Stimulated activated CD4-positive, alpha-beta T cell treated with anti-CD3 and anti-CD28 coated beads, Interleukin-4, amount 100 ng/mL, for 4 hours (primary cell): ENCODE measurements around the gene CDK1.
"Not testable (repeated sequence)": the region's sequence is repeated elsewhere in the genome, so short reads cannot be mapped to it uniquely, and the experiment has no call there.

ENCODE experiments used
- DNase-seq, 2 experiments: peaks; one replicate each; pipeline ENCODE4 v3.0.0-alpha.2; 2020

Gene CDK1

DNA sequence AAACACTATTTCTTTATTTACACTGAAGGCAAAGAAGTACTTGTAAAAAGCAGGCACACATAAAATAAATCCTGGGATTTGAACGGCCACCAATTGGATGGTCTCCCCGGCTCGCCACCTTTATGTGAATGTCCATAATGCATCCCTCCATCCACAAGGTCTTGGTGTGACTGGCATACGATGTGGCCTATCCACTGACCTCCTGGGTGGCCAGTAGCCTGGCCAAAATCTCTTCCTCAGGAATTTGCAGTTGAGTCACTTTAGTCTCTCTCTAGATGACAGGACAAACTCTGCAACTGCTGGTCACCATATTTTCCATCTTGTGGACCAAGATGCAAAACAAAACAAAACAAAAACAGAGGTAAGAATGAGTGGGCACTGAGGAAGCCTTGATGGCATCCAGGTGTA, 39.1 kb downstream of the CDK1 start:
- DNase-seq, result no peak

DNA sequence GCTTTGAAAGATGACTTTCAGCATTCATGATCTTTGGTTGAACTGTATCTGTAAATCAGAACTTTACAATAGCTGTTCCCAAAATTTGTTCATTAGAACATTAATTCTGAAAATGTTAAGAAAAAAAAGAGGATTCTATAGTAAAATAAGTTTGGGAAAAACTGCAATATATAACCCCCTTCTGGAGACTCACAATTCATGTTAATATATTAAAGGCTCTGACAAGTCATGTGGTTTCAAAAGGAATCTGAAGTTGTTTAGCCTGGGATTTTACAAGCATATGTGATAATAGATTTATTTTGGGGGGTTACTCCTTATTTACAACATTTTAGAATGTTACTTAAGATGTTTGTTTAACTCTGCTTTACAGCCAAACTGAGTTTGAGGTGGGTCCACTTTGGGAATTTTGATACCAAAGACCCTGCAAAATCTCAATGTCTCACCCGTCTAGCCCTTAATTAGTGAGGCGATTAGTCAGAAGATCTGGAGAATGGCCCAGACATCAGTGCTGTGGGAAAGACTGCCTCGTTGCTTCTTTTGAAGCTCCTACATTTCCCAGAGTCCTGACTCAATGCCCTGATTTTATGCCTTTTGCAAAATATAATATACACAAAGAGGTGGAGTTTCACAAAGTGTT, 40.0 kb downstream of the CDK1 start:
- DNase-seq, result no peak

DNA sequence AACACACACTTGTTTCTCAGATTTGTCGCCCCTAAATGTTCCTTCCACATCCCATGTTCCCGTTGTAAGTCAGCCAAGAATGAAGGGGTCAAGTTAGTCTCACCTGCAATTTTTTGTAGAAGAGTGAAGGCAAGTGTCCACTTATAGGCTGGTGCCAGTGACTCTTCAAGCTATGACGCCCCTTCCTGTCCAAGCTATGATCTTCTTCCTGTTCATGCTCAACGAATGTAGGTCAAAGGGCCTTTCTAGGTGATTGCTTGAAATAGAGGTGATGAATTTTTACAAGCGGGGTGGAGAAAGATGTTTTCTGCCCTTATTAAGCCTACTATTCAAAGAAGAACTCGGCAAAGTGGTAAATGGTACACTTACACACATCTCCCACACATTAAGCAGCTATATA, 41.0 kb downstream of the CDK1 start:
- DNase-seq, result no peak

DNA sequence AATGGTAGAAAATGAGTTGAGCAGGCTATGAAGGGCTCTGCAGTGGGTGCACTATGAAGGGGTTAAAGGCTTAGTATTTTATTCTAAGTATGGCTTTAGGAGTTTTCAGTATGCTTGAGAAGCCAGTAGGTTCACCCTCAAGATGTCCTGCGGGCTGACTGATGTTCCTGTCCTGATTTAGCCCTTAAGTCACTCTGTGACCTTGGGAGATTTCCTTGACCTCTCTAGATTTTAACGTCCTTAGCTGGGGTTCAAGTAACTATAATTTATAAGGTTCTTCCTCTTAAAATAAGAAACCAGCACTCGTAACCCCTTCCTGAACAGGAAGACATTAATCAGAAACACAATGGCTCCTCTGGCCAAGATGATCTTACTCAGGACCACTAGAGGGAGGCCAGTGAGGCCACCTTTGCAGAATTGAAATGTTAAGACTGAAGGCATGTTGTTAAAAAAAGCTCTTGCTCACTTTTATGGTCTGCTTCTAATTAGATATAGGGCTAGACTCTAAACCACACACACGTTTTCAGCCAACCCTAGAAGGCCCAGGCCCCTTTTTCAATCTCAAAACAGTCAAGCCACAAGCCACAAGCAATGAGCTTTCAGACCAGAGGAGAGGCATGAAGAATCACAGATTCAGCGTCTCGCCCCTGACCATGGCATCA, 41.9 kb downstream of the CDK1 start:
- no peak for DNase-seq

DNA sequence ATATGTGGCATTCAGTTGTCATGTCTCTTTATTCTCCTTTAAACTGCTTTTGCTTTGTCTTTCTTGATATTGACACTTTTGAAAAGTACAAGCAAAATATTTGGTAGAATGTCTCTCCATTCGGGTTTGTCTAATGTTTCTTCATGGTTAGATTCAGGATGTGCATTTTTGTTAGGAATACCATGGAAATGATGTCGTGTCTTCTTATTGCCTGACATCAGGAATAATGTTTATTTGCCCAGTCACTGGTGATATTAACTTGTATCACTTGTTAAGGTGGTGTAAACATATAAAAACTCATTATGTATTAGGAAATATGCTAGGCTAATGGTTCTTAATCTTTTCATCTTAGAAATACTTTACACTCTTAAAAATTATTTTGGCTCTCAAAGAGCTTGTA, 43.4 kb downstream of the CDK1 start:
- no peak for DNase-seq

DNA sequence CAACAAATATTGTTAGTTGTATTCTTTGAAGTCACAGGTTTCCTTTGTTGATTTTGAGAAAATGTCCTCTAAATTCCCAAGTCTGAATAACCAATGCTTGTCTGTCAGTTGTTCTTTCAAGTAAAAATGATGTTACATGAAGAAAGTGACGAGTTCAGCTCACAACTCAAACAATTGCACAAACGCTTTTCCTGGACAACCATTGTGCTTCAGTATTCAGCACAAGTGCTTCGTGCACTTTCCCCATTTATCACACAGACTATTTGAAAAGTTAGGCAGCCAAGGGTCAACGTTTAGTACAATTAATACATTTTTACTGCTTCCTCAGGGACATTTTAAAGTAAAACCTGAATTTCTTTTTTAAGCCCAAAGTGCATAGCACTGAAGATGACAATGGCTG, 44.5 kb downstream of the CDK1 start:
- DNase-seq, result no peak

DNA sequence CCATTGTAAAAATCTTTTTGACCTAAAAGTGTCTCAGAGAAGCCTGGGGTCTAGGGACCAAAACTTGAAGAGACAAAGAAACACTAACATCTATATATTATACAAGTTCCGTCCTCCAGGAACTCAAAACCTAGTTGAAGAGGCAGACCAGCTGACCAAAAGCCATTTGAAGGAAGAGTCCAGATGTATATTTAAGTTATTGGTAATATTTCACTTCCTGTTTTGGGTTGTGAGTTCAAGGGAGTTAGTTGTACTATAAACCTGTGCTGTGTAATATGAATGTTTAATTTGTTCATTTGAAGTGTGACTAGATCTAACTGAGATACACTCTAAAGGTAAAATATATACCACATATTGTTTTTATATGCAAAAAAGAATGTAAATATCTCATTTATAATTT, 45.0 kb downstream of the CDK1 start:
- no peak for DNase-seq

DNA sequence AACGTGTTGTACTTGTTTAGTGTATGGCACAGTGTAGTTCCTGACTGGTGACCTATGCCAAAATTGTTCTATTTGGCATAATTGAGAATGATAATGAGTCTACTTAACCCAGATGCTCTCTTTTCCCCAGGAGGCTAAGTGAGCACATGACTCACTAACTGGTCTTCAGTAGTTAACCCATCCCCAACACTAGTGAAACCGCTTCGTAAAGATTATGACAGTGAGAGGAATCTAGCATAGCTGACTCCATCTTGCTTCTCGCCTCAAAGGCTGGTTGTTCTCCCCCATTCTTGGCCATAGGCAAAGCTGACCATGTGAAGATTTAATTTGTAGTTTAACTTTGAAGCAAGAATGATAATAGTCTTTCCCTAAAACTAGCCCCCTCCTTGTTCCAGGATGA, 47.2 kb downstream of the CDK1 start:
- no peak for DNase-seq

DNA sequence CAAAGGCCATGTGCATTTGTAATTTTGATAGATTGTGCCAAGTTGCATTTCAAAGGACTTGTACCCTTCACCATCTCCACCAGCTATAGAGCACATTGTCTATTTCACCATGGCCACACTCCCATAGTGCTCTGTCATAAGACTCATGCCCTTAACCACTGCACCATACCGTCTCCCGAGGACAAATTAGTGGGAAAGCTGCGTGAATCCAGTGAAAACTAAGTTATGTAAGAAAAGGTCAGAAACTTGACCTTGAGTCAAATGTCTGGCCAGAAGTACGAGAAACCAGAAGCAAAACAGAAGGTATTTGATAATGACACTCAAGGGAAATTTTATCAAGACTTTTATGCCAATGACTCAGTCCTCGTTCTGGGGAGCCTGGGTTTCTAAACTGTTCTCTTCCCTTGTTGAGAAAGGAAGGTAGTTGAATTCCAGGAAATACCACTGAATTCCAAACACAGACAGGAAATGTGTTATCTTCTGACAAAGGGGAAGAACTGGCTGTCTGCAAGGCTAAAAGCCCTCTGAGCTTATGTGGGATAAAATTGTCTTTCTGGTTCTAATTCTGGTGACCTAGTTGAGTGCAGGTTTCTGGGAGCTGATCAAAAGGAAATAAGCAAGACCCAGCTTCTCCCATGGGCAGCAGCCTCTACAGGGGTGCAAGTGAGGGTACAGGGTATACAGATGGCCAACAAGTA, 49.7 kb downstream of the CDK1 start:
- no peak for DNase-seq

DNA sequence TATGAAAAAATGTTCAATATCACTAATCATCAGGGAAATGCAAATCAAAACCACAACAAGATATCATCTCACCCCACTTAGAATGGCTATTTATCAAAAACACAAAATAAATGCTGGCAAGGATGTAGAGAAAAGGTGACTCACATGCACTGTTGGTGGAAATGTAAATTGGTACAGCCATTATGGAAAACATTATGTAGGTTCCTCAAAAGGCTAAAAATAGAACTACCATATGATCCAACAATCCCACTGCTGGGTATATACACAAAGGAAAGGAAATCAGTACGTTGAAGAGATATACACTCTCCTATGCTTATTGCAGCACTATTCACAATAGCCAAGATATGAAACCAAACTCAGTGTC, 50.2 kb downstream of the CDK1 start:
- DNase-seq, result no peak

DNA sequence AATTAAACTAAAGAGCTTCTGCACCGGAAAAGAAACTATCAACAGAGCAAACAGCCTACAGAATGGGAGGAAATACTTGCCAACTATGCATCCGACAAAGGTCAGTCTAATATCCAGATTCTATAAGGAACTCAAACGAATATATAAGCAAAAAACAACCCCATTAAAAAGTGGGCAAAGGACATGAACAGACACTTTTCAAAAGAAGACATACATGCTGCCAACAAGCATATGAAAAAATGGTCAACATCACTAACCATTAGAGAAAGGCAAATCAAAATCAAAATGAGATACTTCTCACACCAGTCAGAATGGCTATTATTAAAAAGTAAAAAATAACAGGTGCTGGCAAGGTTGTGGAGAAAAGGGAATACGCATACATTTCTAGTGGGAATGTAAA, 53.9 kb downstream of the CDK1 start:
- DNase-seq, result not testable (repeated sequence)

DNA sequence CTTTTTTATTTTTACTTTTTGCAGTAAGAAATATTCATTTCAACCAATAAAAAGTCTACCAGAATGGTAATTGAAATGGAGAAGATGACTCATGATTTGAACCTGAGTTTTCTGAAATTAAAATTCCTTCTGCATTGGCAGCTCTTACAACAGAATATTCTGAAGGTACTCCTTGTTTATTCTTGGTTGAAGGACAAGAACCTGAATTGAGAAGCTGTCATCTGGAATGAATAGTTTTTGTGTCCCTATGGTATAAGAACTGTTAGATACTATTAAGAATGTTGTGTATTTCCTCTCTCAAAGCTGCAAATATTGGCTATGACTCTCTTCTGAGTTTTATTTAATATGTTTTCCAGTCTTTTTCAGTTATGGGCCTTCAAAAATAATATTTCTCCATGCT, 56.1 kb downstream of the CDK1 start:
- DNase-seq, result no peak

DNA sequence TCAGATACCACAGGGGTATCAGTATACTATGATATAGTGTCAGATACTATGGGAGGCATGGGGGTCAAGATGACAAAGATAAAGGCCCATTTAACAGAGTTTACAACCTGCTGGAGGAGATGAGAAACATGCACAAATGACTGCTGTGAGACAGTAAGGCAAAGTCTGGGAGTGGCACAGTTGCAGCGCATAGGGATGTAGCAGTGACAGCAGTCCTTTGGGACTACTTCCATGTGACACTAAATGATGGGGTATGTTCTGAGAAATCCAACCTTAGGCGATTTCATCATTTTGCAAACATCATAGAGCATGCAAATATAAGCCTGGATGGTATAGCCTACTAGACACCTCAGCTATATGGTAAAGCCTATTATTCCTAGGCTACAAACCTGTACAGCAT, 56.8 kb downstream of the CDK1 start:
- no peak for DNase-seq

DNA sequence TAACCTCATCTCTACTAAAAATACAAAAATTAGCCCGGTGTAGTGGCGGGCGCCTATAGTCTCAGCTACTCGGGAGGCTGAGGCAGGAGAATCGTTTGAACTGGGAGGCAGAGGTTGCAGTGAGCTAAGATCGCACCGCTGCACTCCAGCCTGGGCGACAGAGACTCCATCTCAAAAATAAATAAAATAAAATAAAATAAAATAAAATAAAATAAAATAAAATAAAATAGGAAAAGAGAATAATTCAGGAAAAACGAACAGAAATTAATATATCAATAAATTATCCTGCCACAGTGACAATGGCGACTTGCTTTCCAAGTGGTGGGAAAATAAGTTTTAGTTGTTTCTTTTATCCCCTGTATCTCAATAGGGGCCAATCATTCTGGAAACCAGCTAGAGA, 62.9 kb downstream of the CDK1 start:
- not testable (repeated sequence) for DNase-seq

DNA sequence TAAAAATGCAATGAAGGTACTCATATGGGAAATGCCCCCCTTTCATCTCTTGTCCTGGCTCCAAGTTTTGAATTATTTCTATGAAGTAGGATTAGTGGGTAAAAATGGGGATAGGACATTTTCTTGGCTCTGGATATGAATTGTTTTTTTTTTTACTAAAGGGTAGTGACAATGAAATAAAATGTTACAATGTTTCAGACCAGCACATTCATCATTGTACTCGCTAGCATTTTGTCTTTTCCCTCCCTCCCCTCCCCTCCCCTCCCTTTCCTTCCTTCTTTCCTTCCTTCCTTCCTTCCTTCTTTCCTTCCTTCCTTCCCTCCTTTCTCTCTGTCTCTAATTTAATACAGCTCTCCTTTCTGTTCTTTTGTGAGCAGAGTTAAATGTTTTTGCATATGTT, 64.4 kb downstream of the CDK1 start:
- DNase-seq, result no peak
